Osteocyte (in vitro differentiated cells): ENCODE data around the gene ZMIZ1. TPM values are rescaled to one million over a fixed set of nuclear protein-coding genes. Genes with fewer than 3 reads are reported as not detected.
"Not testable (repeated sequence)": the region's sequence is repeated elsewhere in the genome, so short reads cannot be mapped to it uniquely, and the experiment has no call there.

ENCODE experiments used
- DNase-seq: peaks from one replicate; pipeline ENCODE4 v3.0.0; 2021; ENCODE audit warnings: mixed read lengths; ENCODE audit not compliant: unreplicated experiment; ENCODE audit errors: extremely low spot score
- H3K27ac Mint-ChIP-seq: one replicate; pipeline ENCODE4 v1.8.0; 2021; ENCODE audit warnings: mild to moderate bottlenecking, mixed read lengths; ENCODE audit not compliant: unreplicated experiment
- H3K27me3 Mint-ChIP-seq: one replicate; pipeline ENCODE4 v1.8.0; 2021; ENCODE audit warnings: mixed read lengths; ENCODE audit not compliant: unreplicated experiment
- H3K36me3 Mint-ChIP-seq: one replicate; pipeline ENCODE4 v1.8.0; 2021; ENCODE audit warnings: mixed read lengths; ENCODE audit not compliant: unreplicated experiment
- H3K4me1 Mint-ChIP-seq: one replicate; pipeline ENCODE4 v1.8.0; 2021; ENCODE audit warnings: mixed read lengths; ENCODE audit not compliant: unreplicated experiment
- H3K4me3 Mint-ChIP-seq: one replicate; pipeline ENCODE4 v1.8.0; 2021; ENCODE audit warnings: mild to moderate bottlenecking, moderate library complexity, mixed read lengths; ENCODE audit not compliant: unreplicated experiment
- H3K9me3 Mint-ChIP-seq: one replicate; pipeline ENCODE4 v1.8.0; 2021; ENCODE audit warnings: mixed read lengths; ENCODE audit not compliant: unreplicated experiment
- total RNA-seq: library from RNA; stranded (reverse); gene quantifications from 2 replicates; pipeline ENCODE4 v1.2.1, GENCODE V29; 2021
- TF ChIP-seq, protein P1 (sequence below): fragments of 200-600 bp; sonication (generic); IDR thresholded peaks from 2 replicates; pipeline ENCODE4 v1.5.0; 2021; ENCODE audit warnings: antibody characterized with exemption, mild to moderate bottlenecking, moderate library complexity

ZMIZ1 gene
- total RNA-seq, 1 donor from 2014 or later, result 90.5 TPM

DNA sequence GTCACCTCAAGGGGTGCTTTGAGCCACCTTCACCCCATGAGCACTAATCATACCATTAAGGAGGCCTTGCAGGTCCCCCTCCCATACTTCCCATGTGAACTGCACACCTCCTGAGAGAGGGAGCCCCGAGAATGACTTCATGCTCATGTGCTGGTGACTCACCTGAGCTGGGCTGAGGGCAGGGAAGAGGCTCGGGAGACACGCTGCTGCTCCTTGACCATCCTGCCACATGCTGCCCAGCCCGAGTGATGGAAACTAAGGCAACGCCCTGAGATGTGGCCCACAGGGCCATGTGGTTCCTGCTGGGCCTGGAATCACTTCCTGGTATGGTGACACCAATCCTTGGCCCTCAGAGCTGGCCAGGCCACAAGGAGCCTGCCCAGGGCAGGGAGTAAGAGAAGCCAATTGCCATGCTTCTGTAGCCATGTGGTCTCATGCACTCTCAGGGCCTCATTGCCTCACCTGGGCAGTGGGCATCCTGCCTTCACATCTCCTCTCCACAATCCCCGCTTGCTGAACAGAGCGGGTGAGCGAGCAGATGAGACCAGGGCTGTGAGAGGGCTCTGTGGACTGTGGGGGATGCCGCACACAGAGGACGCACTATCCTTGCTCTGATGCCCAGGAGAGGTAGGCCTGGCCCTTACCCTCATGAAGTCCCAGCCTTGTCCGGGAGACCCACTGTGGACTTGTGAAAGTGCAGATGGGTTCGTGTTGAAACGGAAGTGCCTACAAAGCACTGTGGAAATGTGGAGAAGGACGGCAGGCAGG is 260.2 kb downstream of the ZMIZ1 start:
- TF ChIP-seq, protein P1, sequence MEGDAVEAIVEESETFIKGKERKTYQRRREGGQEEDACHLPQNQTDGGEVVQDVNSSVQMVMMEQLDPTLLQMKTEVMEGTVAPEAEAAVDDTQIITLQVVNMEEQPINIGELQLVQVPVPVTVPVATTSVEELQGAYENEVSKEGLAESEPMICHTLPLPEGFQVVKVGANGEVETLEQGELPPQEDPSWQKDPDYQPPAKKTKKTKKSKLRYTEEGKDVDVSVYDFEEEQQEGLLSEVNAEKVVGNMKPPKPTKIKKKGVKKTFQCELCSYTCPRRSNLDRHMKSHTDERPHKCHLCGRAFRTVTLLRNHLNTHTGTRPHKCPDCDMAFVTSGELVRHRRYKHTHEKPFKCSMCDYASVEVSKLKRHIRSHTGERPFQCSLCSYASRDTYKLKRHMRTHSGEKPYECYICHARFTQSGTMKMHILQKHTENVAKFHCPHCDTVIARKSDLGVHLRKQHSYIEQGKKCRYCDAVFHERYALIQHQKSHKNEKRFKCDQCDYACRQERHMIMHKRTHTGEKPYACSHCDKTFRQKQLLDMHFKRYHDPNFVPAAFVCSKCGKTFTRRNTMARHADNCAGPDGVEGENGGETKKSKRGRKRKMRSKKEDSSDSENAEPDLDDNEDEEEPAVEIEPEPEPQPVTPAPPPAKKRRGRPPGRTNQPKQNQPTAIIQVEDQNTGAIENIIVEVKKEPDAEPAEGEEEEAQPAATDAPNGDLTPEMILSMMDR, result no peak
- Mint-ChIP-seq H3K4me3 (no peak overlapping the region), H3K36me3 (no peaks in the 10 kb centered on the region), H3K27ac (no peak overlapping the region), H3K9me3 (no peaks in the 10 kb centered on the region), H3K4me1 (peaks cover 20% of the 10 kb centered on the region), H3K27me3 (no peaks in the 10 kb centered on the region)
- DNase-seq, result no peak

DNA sequence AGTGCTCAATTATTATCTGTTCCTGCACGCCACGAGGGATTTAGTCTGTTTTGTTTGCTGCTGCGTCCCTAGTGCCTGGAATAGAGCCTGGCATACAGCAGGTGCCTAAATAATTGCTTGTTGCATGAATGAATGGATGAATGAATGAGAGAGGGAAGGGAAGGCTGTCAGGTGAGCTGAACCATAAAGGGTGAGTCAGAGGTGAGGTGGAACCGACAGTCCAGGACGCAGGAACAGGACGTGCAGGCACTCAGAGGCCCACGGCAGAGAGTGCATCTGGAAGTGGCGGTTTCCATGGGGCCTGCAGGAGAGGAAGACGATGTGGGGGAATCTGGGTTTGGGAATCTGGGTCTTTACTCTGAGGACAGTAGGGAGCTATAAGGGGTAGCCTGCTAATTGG is 260.8 kb downstream of the ZMIZ1 start:
- Mint-ChIP-seq H3K4me1 (peaks cover 22% of the 10 kb centered on the region), H3K27ac (no peak overlapping the region), H3K4me3 (no peak overlapping the region), H3K36me3 (no peaks in the 10 kb centered on the region), H3K27me3 (no peaks in the 10 kb centered on the region), H3K9me3 (no peaks in the 10 kb centered on the region)
- DNase-seq, result no peak
- TF ChIP-seq, protein P1, result no peak

DNA sequence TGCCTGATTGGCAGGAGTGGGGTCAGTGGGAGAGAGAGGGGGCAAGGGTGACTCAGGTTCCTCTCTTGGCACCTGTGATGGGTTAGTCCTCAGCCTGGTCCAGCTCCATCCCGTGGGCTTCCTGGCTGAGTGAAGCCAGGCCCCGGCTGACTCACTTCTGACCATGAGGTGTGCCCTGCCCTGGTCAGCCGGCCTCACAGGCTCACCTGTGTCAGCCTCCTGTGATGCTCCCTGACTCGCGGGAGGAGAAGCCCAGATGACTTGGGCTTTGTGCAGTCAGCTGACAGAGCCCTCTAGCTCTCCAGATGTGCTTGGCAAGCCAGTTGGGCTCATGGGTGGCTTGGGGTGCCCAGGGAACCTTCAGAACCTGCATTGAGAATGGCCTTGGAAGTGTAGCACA is 262.5 kb downstream of the ZMIZ1 start:
- Mint-ChIP-seq H3K36me3 (no peaks in the 10 kb centered on the region), H3K4me3 (no peak overlapping the region), H3K27me3 (no peaks in the 10 kb centered on the region), H3K9me3 (no peaks in the 10 kb centered on the region), H3K4me1 (peaks cover 37% of the 10 kb centered on the region), H3K27ac (no peak overlapping the region)
- DNase-seq, result no peak
- TF ChIP-seq, protein P1, result no peak

DNA sequence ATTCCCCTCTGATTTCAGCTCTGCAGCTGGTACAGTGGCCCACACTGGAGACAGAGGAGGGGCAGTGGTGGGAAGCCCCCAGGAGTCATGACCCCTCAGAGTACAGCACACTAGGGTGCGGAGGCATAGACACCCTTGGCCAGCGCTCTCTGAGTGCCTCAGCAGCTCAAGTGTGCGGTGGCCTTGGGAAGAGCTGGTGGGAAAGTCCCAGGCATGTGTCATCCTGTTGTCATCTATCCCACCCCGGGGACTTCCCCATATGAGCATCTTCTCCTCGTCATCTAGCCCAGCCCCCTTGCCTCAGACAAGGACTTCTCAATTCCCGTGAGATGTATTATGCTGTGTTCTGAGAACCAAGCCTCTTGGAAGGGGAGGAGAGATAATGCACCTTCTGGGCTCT is 262.9 kb downstream of the ZMIZ1 start:
- no peak for DNase-seq
- H3K9me3 Mint-ChIP-seq, result no peaks in the 10 kb centered on the region
- H3K4me3 Mint-ChIP-seq, result no peak overlapping the region
- H3K27me3 Mint-ChIP-seq, result no peaks in the 10 kb centered on the region
- TF ChIP-seq, protein P1, result no peak
- H3K4me1 Mint-ChIP-seq, result peaks cover 42% of the 10 kb centered on the region
- no peaks in the 10 kb centered on the region for H3K36me3 Mint-ChIP-seq
- H3K27ac Mint-ChIP-seq, result peak overlapping the region; percentile 60

DNA sequence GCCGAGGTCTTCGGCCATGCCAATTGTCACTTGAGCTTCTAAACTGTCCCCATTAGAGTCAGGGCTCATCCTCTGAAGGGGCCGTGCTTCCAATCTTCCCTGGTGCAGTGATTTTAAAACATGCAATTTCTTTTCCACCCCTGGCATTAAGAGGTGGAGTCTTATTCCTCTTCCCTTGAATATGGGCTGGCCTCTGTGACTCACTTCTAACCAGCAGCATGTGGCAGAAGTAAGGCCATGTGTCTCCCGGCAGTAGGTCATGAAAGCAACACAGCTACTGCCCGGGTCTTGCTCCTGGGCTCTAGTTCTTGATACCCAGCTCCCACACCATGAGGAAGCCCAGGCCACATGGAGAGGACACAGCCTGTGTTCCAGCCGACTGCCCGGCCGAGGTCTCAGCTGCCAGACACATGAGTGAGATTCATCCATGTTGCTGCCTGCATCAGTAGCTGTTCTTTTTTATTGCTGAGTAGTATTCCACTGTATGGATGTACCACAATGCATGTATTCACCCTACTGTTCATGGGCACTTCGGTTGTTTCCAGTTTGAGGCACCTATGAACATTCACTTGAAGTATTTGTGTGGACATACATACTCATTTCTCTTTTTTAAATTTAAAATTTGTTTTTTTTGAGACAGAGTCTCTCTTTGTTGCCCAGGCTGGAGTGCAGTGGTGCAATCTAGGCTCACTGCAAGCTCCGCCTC is 264.0 kb downstream of the ZMIZ1 start:
- not testable (repeated sequence) for H3K27me3 Mint-ChIP-seq, H3K9me3 Mint-ChIP-seq, H3K27ac Mint-ChIP-seq, H3K4me3 Mint-ChIP-seq, H3K36me3 Mint-ChIP-seq, DNase-seq
- H3K4me1 Mint-ChIP-seq, result peaks cover 47% of the 10 kb centered on the region
